ENCODE results near the gene GPRC5D.

GRCh38 chr12:12916135-12916944 lies 35.6 kb downstream of the GPRC5D start:
- TF ChIP-seq CTCF (IDR thresholded peaks at IDR 0.05) (peak in 6 of 7 experiments; percentile 37 to 98 (median 97)), POLR2AphosphoS5 (IDR thresholded peaks at IDR 0.05) (peak in 1 of 3 donors; percentile 70), POLR2A (IDR thresholded peaks at IDR 0.05) (no peak), EP300 (IDR thresholded peaks at IDR 0.05) (no peak)
